Mucosa of gallbladder (tissue), 1 donor: ENCODE measurements around the gene USP15. TPM values are rescaled to one million over a fixed set of nuclear protein-coding genes. Genes with fewer than 3 reads are reported as not detected.
"Not testable (repeated sequence)": the region's sequence is repeated elsewhere in the genome, so short reads cannot be mapped to it uniquely, and the experiment has no call there.

Source experiments
- DNase-seq: peaks from one replicate; pipeline ENCODE4 v3.0.0-alpha.2; 2020; ENCODE audit warnings: low spot score
- total RNA-seq: library from RNA; stranded (reverse); gene quantifications from one replicate; pipeline ENCODE4 v1.2.1, GENCODE V29; 2021
- donor health status: DM: no; HTN: no; CAD: no.

The USP15 gene
- total RNA-seq, 1 donor from 2014 or later = 35.7 TPM

DNA sequence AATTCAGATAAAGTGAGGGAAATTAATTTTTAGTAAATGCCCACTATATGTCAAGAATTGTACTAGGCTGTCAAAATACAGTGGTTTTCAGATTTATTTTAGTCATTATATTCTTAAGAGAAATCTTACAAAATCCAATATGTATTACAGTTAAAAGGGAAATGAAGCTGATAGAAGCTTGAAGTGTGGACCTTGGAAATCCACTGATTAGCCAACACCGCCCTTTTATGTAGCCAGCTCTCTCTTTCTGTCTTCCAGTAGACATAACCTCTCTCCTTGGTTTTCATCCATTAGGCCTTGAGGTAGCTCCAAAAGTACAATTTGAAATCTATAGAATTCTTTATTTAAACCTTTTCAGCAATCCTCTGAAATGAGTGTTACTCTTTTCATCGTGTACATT lies 63.2 kb downstream of the USP15 start:
- no peak for DNase-seq

DNA sequence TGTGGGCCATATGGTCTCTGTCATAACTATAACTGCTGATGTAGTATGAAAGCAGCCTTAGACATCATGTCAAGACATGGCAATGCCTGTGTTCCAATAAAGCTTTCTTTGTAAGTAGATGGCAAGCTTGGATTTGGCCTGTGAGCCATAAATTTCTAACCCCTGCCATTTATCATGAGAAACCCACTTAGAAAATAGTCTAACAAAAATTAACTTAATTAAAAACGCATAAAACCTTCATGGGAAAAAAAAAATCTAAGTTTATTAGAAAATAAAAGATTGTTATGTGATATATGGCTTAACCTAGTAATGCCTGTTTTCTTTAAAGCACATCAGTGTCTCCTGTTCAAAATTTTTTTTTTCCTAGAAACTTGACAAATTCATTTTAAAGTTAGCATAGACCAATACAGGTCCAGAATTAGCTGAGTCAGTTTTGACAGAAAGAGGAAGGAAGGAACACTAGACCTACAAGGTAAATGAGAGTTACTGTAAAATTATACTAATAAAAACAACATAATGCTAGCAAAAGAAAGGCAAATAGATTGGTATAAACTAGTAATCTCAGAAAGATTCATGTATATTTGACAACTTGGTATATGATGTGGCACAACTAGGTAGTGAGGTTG lies 68.2 kb downstream of the USP15 start:
- DNase-seq = no peak

DNA sequence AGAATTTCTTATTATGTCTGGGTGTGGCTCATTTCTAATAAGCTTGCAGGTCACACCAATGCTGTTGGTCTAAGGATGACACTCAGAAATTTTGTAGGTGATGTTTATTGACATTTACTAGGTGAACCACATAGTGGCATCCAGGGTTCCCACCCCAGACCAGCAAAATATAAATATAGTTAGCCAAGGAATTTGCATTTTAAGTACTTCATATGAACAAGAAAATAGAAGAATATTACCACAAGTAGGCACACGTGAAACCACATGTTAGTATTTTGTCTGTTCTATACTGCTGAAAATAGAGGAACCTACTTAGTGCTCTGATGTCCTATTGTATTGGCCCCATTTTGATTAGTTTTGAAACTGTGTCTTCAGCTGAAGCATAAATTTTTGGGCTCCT lies 71.1 kb downstream of the USP15 start:
- DNase-seq = no peak

DNA sequence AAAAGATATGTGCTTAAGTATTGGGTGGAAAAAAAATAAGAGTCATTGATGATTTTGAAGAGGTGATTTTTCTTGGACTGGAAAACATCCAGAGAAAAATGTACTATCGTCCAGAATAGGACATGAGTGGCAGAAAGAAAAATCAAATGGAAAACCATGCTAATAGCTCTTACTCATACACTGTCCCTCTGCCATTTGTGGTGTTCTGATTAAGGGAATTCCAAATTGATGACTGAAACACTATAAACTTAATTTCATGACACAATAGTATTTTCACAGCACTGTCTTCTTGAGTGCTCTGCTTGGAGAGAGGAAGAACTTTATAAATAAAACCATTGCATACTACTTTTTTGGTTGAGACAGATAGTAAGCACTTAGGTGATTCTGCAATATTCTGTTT lies 72.4 kb downstream of the USP15 start:
- no peak for DNase-seq

DNA sequence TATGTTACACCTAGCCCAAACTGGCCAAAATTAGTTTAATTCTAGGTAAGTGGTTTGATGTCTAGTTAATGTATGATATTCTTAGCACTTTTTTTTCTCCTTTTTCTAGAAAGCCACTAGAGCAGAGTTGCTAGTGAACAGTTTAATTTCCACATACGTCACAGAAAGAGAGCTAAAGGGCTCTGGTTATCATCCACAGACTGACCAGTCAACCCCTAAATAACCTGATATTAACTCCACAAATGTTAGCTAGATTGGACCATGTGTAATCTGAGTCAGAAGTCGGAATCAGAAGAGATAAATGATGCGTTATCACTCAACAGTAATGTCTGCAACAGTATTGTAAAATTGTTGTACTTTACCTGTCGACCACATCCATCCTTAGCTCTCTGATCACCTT lies 74.9 kb downstream of the USP15 start:
- no peak for DNase-seq

DNA sequence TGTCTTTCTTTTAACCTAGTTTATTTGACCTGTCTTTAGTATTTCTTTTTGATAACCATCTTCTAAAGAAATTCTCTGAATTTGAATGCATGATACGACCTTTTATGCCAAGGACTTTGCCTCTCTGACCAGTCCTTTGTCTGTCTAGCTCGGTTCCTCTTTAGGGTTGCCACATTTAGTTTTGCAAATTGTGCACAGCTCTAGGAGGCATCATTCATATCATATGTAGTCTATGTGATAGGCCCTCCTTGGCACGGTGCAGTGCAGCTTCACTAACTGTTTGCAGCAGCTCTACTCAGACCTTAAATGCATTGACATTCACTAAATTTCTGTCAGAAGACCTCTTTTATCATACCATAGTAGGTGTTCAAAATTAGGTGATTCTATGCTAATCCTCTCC lies 75.6 kb downstream of the USP15 start:
- DNase-seq = no peak

DNA sequence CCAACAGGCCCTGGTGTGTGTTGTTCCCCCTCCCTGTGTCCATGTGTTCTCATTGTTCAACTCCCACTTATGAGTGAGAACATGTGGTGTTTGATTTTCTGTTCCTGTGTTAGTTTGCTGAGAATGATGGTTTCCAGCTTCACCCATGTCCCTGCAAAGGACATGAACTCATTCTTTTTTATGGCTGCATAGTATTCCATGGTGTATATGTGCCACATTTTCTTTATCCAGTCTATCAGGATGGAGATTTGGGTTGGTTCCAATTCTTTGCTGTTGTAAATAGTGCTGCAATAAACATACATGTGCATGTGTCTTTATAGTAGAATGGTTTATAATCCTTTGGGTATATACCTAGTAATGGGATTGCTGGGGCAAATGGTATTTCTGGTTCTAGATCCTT lies 77.4 kb downstream of the USP15 start:
- not testable (repeated sequence) for DNase-seq

DNA sequence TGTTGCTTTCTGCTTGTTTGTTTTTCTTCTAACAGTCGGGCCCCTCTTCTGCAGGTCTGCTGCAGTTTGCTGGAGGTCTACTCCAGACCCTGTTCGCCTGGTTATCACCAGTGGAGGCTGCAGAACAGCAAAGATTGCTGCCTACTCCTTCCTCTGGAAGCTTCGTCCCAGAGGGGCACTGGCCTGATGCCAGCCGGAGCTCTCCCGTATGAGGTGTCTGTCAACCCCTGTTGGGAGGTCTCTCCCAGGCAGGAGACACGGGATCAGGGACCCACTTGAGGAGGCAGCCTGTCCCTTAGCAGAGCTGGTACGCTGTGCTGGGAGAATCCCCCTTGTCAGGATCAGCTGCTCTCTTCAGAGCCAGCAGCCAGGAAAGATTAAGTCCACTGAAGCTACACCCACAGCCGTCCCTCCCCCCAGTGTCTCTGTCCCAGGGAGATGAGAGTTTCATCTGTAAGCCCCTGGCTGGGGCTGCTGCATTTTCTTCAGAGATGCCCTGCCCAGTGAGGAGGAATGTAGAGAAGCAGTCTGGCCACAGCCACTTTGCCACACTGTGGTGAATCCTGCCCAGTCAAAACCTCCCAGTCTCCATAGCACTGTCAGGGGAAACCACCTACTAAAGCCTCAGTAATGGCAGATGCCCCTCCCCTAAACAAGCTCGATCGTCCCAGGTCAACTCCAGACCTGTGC lies 82.6 kb downstream of the USP15 start:
- not testable (repeated sequence) for DNase-seq

DNA sequence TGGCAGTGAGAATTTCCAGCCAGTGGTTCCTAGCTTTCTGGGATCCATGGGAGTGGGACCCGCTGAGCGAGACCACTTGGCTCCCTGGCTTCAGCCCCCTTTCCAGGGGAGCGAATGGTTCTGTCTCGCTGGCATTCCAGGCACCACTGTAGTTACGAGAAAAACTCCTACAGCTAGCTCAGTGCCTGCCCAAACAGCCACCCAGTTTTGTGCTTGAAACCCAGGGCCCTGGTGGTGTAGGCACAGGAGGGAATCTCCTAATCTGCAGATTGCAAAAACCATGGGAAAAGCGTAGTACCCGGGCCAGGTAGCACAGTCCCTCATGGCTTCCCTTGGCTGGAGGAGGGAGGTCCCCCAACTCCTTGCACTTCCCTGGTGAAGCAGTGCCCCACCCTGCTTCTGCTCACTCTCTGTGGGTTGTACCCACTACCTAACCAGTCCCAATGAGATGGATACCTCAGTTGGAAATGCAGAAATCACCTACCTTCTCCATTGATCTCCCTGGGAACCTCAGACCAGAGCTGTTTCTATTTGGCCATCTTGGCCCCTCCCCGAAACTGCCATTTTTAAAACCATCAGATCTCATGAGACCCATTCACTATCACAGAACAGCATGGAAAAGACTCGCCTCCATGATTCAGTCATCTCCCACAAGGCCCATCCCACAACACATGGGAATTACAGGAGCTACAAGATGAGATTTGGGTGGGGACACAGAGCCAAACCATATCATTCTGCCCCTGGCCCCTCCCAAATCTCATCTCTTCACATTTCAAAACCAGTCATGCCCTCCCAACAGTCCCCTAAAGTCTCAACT lies 83.3 kb downstream of the USP15 start:
- not testable (repeated sequence) for DNase-seq

DNA sequence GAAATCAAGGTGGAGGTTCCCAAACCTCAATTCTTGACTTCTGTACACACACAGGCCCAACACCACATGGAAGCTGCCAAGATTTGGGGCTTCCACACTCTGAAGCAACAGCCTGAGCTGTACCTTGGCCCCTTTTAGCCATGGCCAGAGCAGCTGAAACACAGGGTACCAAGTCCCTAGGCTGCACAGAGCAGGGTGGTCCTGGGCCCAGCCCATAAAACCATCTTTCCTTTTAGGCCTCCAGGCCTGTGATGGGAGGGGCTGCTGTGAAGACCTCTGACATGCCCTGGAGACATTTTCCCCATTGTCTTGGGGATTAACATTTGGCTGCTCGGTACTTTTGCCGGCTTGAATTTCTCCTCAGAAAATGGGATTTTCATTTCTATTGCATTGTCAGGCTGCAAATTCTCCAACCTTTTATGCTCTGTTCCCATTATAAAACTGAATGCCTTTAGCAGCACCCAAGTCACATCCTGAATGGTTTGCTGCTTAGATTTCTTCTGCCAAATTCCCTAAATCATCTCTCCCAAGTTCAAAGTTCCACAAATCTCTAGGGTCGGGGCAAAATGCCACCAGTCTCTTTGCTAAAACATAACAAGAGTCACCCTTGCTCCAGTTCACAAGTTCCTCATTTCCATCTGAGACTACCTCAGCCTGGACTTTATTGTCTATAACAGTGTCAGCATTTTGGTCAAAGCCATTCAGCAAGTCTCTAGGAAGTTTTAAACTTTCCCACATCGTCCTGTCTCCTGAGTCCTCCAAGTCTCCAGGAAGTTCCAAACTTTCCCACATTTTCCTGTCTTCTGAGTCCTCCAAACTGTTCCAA lies 84.7 kb downstream of the USP15 start:
- DNase-seq = not testable (repeated sequence)

DNA sequence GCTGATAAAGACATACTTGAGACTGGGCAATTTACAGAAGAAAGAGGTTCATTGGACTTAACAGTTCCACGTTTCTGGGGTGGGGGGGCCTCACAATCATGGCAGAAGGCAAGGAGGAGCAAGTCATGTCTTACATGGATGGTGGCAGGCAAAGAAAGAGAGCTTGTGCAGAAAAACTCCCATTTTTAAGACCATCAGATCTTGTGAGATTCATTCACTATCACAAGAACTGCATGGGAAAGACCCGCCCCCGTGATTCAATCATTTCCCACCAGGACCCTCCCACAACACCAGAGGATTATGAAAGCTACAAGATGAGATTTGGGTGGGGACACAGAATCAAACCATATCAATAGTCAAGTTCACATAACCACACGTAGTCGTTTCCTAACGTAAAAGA lies 85.5 kb downstream of the USP15 start:
- DNase-seq = no peak

DNA sequence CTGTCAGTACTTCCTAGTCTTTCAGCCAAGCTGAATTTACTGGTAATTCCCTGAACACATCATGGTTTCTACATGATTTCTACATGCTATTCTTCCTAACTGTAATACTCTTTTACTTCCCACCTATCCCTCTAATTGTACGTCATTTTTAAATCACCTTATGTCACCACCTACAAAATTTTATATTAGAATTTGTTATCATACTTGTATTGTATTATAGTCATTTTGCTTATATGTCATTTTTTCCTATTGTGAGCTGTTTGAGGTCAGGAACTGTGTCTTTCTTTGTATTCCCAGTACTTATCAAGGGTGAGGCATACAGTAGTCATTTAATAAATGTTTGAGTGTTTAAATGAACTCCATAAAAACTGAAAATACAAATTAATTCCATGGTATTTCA lies 86.6 kb downstream of the USP15 start:
- no peak for DNase-seq

DNA sequence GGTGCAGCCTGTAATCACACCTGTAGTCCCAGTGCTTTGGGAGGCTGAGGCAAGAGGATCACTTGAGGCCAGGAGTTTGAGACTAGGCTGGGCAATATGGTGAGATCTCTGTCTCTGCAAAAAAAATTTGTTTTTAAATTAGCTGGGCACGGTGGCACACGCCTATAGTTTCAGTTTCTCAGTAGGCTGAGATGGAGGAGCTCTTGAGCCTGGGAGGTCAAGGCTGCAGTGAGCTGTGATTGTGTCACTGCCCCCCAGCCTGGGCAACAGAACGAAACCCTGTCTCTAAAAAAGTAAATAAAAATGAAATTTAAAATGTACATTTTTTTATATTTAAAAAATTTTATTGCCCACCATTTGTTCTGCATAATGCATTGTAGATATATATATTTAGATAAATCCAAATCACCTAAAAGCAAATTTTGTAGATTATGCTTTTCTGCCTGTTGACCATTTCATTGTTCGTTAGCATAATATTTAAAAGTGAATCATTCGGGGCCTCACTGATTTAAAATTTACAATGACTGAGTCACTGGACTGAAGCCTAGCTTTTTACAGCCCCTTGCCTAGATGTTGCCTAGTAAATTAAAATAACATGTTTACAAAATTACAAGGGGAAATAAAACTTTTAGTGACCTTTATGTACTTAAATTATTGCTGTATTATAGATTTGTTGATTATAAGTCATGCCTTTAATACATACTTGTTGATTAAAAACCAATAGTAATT lies 87.9 kb downstream of the USP15 start:
- DNase-seq = no peak

DNA sequence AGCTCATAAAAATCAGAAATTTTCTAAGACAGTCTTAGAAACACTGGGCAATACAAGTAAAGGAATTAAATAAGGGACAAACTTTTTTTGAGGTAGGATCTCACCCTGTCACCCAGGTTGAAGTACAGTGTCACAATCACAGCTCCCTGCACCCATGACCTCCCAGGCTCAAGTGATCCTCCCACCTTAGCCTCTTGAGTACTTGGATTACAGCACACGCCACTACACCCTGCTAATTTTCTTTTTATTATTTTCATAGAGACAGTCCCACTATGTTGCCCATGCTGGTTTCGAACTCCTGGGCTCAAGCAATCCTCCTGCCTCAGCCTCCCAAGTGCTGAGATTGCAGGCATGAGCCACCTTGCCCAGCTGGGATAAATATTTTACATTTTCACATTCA lies 90.3 kb downstream of the USP15 start:
- no peak for DNase-seq

DNA sequence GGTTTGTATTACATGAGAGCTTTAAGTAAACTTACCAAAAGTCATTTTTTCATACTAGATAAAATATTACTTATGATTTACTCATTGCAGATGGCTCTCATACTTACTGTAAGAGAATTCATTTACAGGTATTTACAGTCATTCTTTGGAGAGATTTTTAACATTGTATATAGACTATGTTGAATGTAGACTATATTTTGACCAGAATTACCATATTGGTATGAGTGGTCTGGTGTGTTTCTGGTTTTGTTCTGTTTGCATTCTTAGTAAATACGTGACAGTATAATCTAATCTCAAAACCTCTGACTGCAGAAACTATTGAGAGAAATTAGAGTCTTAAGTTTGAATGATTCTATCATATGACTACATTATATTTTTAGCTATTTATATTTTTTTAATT lies 91.1 kb downstream of the USP15 start:
- DNase-seq = no peak

DNA sequence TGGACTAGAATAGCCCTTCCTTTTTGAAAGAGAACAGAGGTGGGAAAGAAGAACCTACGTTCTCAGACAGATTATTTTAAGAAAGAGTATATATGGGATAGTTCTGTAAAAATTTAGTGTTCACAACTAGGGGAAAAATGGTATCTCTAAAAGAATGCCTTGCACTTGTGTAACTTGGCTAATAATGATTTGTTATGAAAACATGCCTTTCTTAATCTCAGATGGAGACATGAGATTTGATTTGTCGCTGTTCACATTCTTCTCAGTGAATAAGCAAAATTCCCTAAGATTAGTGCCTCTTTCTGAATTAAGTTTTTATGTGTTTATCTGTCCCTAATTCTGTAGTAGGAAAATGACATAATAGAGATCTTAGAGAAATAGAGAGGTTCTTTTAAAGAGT lies 100.8 kb downstream of the USP15 start:
- no peak for DNase-seq

DNA sequence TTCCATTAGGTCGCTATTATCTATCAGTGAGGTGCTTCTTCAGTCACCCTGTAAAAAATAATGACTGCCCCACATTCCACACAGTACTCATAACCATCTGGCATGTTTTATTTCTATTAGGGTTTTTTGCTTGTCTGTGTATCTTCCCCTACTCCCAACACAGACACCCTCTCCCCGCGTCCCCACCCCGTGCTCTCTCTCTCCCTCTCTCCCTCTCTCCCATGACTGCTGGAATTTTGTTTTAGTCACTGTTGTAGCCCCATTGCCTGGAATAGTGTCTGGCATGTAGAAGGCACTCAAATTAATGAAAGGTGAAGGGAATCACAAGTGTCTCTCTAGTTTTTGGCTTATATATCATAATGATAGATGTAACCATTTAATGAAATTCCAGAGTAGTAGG lies 103.3 kb downstream of the USP15 start:
- no peak for DNase-seq

DNA sequence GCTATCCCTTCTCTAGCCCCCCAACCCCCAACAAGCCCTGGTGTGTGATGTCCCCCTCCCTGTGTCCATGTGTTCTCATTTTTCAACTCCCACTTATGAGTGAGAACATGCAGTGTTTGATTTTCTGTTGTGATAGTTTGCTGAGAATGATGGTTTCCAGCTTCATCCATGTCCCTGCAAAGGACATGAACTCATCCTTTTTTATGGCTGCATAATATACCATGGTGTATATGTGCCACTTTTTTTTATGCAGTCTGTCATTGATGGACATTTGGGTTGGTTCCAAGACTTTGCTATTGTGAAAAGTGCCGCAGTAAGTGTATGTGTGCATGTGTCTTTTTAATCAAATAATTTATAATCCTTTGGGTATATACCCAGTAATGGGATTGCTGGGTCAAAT lies 104.5 kb downstream of the USP15 start:
- DNase-seq = not testable (repeated sequence)

DNA sequence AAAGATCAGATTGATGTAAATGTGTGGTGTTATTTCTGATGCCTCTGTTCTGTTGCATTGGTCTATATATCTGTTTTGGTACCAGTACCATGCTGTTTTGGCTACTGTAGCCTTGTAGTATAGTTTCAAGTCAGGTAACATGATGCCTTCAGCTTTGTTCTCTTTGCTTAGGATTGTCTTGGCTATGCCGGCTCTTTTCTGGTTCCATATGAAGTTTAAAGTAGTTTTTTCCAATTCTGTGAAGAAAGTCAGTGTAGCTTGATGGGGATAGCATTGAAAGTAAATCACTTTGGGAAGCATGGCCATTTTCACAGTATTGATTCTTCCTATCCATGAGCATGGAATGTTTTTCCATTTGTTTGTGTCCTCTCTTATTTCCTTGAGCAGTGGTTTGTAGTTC lies 105.6 kb downstream of the USP15 start:
- not testable (repeated sequence) for DNase-seq

DNA sequence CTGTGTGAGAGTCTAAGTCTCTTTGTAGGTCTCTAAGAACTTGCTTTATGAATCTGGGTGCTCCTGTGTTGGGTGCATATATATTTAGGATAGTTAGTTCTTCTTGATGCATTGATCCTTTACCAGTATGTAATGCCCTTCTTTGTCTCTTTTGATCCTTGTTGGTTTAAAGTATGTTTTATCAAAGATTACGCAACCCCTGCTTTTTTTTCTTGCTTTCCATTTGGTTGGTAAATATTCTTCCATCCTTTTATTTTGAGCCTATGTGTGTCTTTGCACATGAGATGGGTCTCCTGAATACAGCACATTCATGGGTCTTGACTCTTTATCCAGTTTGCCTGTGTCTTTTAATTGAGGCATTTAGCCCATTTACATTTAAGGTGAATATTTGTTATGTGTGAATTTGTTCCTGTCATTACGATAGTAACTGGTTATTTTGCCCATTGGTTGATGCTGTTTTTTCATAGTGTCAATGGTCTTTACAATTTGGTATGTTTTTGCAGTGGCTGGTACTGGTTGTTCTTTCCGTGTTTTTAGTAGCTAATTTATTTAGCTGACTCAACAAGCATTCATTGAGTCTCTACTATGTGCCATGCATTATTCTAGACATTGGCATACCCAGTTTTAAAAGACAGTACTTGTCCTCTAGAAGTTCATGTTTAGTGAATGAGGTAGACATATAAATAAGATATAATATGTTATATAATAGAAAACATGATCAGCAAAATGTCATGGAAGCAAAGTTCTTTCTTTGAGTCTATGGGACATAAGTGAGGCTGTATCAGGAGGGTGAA lies 108.4 kb downstream of the USP15 start:
- not testable (repeated sequence) for DNase-seq

DNA sequence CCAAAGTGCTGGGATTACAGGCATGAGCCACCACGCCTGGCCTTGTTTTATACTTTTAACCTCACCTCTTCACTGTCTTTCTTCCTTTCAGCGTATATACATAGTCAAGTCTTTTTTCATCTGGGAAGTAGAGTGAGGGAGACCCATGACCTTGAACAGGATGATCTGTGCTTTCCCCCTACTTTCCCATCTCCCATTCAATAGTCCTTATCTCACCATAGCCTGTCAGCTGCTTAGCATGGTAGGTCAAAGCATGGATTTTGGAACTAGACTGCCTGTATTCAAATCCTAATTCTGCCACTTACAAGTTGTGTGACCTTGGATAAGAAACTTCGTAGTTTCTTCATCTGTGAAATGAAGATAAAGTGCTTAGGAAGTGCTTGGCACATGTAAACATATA lies 110.0 kb downstream of the USP15 start:
- no peak for DNase-seq
